ENCODE data around the gene DTNA. TPM values are rescaled to one million over a fixed set of nuclear protein-coding genes. Genes with fewer than 3 reads are reported as not detected.
"Not testable (repeated sequence)": the region's sequence is repeated elsewhere in the genome, so short reads cannot be mapped to it uniquely, and the experiment has no call there.

The DTNA gene
- total RNA-seq, 1 donor from 2014 or later: 94.5 TPM

DNA sequence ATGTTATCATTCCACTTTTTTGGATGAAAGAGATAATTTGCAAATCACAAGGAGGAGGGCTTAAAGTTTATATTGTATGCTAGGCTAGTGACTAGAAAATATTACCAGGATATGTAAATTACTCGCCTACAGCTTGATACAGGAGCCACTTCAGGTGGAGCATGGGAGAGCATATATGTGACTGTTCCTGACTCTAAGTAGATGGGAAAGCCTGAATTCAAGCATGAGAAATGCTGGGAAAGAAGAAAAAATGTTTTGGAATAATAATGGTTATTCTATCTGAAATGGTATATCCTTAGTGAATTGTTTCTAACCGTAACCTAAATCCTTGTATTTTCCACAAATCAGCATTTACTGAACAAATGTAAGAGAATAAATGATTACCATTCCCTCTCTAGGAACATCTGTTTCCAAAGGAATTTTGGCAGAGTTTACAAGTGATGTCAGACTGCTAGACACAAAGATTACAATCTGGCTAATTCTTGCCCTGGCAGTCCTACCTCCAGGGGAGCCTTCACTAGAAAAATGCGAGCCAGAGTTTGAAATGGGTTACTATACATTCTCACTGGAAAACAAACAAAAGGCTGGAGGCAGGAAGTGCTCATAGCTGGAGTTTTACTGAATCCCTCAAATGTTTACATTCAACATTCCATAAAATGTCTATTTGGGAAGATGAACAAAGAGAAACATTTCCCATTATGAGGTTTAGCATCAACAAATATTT, 201.7 kb downstream of the DTNA start:
- Histone ChIP-seq H3K9me3 (ENCODE audit: control insufficient read depth in 3 of 3, low read length in 3 of 3) (no peaks in the 10 kb centered on the region), H3K4me3 (ENCODE audit: low read length in 3 of 3) (no peak overlapping the region), H3K4me1 (ENCODE audit: control insufficient read depth in 3 of 3, insufficient read depth in 3 of 3, low read length in 3 of 3) (peaks cover 10 to 27% (median 11%) of the 10 kb centered on the region in 3 donors), H3K9ac (ENCODE audit: low read depth in 1 of 3, low read length in 3 of 3) (no peak overlapping the region), H3K27ac (ENCODE audit: low read depth, low read length) (peak overlapping the region; percentile 95), H3K36me3 (ENCODE audit: control insufficient read depth in 3 of 3, insufficient read depth in 3 of 3, low read length in 3 of 3) (no peaks in the 10 kb centered on the region), H3K27me3 (ENCODE audit: control insufficient read depth in 3 of 3, insufficient read depth in 3 of 3, low read length in 3 of 3) (no peaks in the 10 kb centered on the region)

DNA sequence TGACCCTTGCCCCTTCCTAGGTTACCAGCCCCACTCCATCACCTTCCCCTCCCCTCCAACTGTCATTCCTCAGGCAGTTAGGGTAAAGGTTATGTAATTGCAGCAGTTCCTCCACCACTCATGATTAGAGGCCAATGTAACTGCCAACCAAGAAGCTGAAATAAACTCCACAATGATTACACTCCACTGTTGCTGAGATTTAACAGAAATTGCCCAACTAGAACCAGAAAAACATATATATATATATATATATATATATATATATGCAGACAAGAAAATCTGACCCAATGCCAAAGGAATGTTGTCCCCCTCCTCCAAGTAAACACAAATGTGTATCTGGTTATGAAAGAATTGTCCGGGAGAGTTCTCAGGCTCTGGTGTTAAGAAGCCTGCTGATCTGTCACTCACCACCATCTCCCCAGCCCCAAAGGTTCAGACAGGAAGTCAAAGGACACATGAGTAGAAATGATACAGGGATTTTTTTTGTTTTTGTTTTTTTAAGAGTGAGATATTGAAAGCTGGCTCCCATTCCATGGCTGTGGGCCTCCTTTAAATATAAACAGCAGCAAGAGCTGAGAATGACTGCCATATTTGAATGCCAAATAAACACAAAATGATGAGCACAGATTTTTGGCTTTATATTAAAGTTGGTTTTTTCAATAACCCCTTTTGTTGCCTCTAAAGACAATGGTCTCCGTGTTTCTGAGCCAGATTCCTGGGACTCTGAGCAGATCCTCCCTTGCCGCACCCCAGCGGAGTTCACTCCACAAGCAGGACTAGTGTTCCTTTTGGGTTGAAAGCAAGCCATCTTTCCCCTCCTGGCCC, 204.0 kb downstream of the DTNA start:
- Histone ChIP-seq H3K9me3 (ENCODE audit: control insufficient read depth in 3 of 3, low read length in 3 of 3) (no peaks in the 10 kb centered on the region), H3K4me3 (ENCODE audit: low read length in 3 of 3) (no peak overlapping the region), H3K9ac (ENCODE audit: low read depth in 1 of 3, low read length in 3 of 3) (no peak overlapping the region), H3K27ac (ENCODE audit: low read depth, low read length) (no peak overlapping the region), H3K4me1 (ENCODE audit: control insufficient read depth in 3 of 3, insufficient read depth in 3 of 3, low read length in 3 of 3) (peaks cover 10 to 17% (median 10%) of the 10 kb centered on the region in 3 donors), H3K27me3 (ENCODE audit: control insufficient read depth in 3 of 3, insufficient read depth in 3 of 3, low read length in 3 of 3) (no peaks in the 10 kb centered on the region), H3K36me3 (ENCODE audit: control insufficient read depth in 3 of 3, insufficient read depth in 3 of 3, low read length in 3 of 3) (no peaks in the 10 kb centered on the region)

GRCh38 chr18:34915046-34915445, 204.9 kb downstream of the DTNA start:
- H3K27me3 ChIP-seq (ENCODE audit: control insufficient read depth in 3 of 3, insufficient read depth in 3 of 3, low read length in 3 of 3): no peaks in the 10 kb centered on the region
- no peak overlapping the region for H3K4me3 ChIP-seq (ENCODE audit: low read length in 3 of 3)
- no peaks in the 10 kb centered on the region for H3K36me3 ChIP-seq (ENCODE audit: control insufficient read depth in 3 of 3, insufficient read depth in 3 of 3, low read length in 3 of 3)

DNA sequence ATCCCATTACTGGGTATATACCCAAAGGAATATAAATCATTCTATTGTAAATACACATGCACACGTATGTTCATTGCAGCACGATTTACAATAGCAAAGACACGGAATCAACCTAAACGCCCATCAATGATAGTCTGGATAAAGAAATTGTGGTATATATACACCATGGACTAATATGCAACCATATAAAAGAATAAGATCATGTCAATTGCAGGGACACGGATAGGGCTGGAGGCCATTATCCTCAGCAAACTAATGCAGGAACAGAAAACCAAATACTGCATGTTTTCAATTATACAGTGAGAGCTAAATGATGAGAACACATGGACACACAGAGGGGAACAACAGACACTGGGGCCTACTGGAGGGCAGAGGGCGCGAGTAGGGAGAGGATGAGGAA, 206.4 kb downstream of the DTNA start:
- H3K27me3 ChIP-seq (ENCODE audit: control insufficient read depth in 3 of 3, insufficient read depth in 3 of 3, low read length in 3 of 3); H3K36me3 ChIP-seq (ENCODE audit: control insufficient read depth in 3 of 3, insufficient read depth in 3 of 3, low read length in 3 of 3); H3K4me1 ChIP-seq (ENCODE audit: control insufficient read depth in 3 of 3, insufficient read depth in 3 of 3, low read length in 3 of 3); H3K9ac ChIP-seq (ENCODE audit: low read depth in 1 of 3, low read length in 3 of 3); H3K27ac ChIP-seq (ENCODE audit: low read depth, low read length); H3K9me3 ChIP-seq (ENCODE audit: control insufficient read depth in 3 of 3, low read length in 3 of 3); H3K4me3 ChIP-seq (ENCODE audit: low read length in 3 of 3): not testable (repeated sequence)

More at GRCh38 chr18:34915046-34915445, 204.9 kb downstream of the DTNA start:
- Histone ChIP-seq H3K4me1 (ENCODE audit: control insufficient read depth in 3 of 3, insufficient read depth in 3 of 3, low read length in 3 of 3) (peaks cover 1 to 8% (median 3%) of the 10 kb centered on the region in 3 donors), H3K27ac (ENCODE audit: low read depth, low read length) (no peak overlapping the region), H3K9ac (ENCODE audit: low read depth in 1 of 3, low read length in 3 of 3) (no peak overlapping the region), H3K9me3 (ENCODE audit: control insufficient read depth in 3 of 3, low read length in 3 of 3) (no peaks in the 10 kb centered on the region)

GRCh38 chr18:34918856-34919255, 208.8 kb downstream of the DTNA start:
- no peaks in the 10 kb centered on the region for H3K27me3 ChIP-seq (ENCODE audit: control insufficient read depth in 3 of 3, insufficient read depth in 3 of 3, low read length in 3 of 3)
- no peaks in the 10 kb centered on the region for H3K4me1 ChIP-seq (ENCODE audit: control insufficient read depth in 3 of 3, insufficient read depth in 3 of 3, low read length in 3 of 3)
- H3K9ac ChIP-seq (ENCODE audit: low read depth in 1 of 3, low read length in 3 of 3): no peak overlapping the region
- no peak overlapping the region for H3K4me3 ChIP-seq (ENCODE audit: low read length in 3 of 3)
- H3K27ac ChIP-seq (ENCODE audit: low read depth, low read length): no peak overlapping the region
- no peaks in the 10 kb centered on the region for H3K9me3 ChIP-seq (ENCODE audit: control insufficient read depth in 3 of 3, low read length in 3 of 3)
- peaks cover 0 to 2% (median 0%) of the 10 kb centered on the region in 3 donors for H3K36me3 ChIP-seq (ENCODE audit: control insufficient read depth in 3 of 3, insufficient read depth in 3 of 3, low read length in 3 of 3)

DNA sequence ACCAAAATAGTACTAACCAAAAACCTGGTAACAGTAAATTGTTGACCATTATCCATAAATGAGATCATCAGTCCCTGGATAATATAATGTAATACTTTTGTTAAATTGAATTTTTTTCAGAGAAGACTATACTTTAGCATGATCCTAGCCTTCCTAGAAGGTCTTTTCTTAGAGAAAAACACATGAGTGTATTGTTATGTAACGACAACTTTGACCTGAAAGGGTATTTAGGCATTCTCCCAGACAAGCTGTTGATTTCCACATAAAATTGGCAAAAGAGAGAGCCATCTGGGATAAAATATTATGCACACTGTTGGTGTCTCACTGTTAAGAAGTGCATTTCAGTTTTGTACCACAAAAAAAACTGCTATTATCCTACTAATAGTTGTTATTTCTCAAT, 211.1 kb downstream of the DTNA start:
- Histone ChIP-seq H3K9ac (ENCODE audit: low read depth in 1 of 3, low read length in 3 of 3) (no peak overlapping the region), H3K27ac (ENCODE audit: low read depth, low read length) (no peak overlapping the region), H3K27me3 (ENCODE audit: control insufficient read depth in 3 of 3, insufficient read depth in 3 of 3, low read length in 3 of 3) (no peaks in the 10 kb centered on the region), H3K4me3 (ENCODE audit: low read length in 3 of 3) (no peak overlapping the region), H3K36me3 (ENCODE audit: control insufficient read depth in 3 of 3, insufficient read depth in 3 of 3, low read length in 3 of 3) (peaks cover 0 to 6% (median 0%) of the 10 kb centered on the region in 3 donors), H3K9me3 (ENCODE audit: control insufficient read depth in 3 of 3, low read length in 3 of 3) (no peaks in the 10 kb centered on the region), H3K4me1 (ENCODE audit: control insufficient read depth in 3 of 3, insufficient read depth in 3 of 3, low read length in 3 of 3) (no peaks in the 10 kb centered on the region)

DNA sequence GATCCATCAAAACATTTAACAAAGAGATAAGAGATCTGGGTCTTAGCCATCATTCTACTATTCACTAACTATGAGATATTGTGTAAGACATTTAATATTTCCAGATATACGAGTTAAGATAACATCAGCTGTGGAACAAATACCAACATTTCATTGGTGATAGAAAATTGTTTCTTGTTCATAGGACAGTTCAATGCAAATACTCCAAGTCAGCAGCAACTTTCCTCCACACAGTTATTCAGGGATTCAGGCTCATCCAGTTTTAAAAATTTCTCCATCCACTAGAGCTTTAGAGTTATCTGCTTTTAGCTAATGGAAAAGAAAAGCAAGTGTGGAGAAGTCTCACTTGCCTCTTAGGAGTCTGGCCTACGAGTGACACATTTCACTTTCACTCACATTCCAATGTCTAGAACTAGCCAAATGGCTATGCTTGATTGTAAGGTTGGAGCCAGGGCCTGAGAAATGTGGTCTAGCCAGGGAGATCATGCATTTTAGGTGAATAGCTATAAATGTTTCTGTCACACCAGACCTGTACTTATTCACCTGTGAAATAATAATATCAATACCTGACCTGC, 211.8 kb downstream of the DTNA start:
- no peaks in the 10 kb centered on the region for H3K9me3 ChIP-seq (ENCODE audit: control insufficient read depth in 3 of 3, low read length in 3 of 3)
- H3K36me3 ChIP-seq (ENCODE audit: control insufficient read depth in 3 of 3, insufficient read depth in 3 of 3, low read length in 3 of 3): peaks cover 0 to 6% (median 0%) of the 10 kb centered on the region in 3 donors
- no peaks in the 10 kb centered on the region for H3K27me3 ChIP-seq (ENCODE audit: control insufficient read depth in 3 of 3, insufficient read depth in 3 of 3, low read length in 3 of 3)
- H3K9ac ChIP-seq (ENCODE audit: low read depth in 1 of 3, low read length in 3 of 3): no peak overlapping the region
- no peak overlapping the region for H3K4me3 ChIP-seq (ENCODE audit: low read length in 3 of 3)
- no peak overlapping the region for H3K27ac ChIP-seq (ENCODE audit: low read depth, low read length)
- no peaks in the 10 kb centered on the region for H3K4me1 ChIP-seq (ENCODE audit: control insufficient read depth in 3 of 3, insufficient read depth in 3 of 3, low read length in 3 of 3)

GRCh38 chr18:34922594-34922993, 212.5 kb downstream of the DTNA start:
- H3K36me3 ChIP-seq (ENCODE audit: control insufficient read depth in 3 of 3, insufficient read depth in 3 of 3, low read length in 3 of 3); H3K4me3 ChIP-seq (ENCODE audit: low read length in 3 of 3); H3K9ac ChIP-seq (ENCODE audit: low read depth in 1 of 3, low read length in 3 of 3); H3K4me1 ChIP-seq (ENCODE audit: control insufficient read depth in 3 of 3, insufficient read depth in 3 of 3, low read length in 3 of 3); H3K27me3 ChIP-seq (ENCODE audit: control insufficient read depth in 3 of 3, insufficient read depth in 3 of 3, low read length in 3 of 3); H3K9me3 ChIP-seq (ENCODE audit: control insufficient read depth in 3 of 3, low read length in 3 of 3); H3K27ac ChIP-seq (ENCODE audit: low read depth, low read length): not testable (repeated sequence)

DNA sequence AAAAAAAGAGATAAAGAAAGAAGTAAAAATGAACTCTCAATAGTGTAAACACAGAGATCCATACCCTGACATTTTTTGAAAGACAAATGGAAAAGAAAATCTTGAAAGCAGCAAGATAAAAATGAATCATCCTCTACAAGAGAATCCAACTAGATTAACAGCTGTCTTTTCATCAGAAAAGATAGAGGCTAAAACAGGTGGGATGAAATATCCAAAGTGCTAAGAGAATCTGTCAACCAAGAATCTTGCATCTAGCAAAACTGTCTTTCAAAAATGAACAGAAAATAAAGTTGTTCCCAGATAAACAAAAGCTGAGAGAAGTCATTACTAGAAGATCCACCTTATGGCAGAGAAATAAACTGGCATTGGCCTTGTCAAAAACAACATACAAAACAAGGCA, 213.8 kb downstream of the DTNA start:
- Histone ChIP-seq H3K9me3 (ENCODE audit: control insufficient read depth in 3 of 3, low read length in 3 of 3) (no peaks in the 10 kb centered on the region), H3K4me1 (ENCODE audit: control insufficient read depth in 3 of 3, insufficient read depth in 3 of 3, low read length in 3 of 3) (peaks cover 0 to 3% (median 0%) of the 10 kb centered on the region in 3 donors), H3K27me3 (ENCODE audit: control insufficient read depth in 3 of 3, insufficient read depth in 3 of 3, low read length in 3 of 3) (no peaks in the 10 kb centered on the region), H3K36me3 (ENCODE audit: control insufficient read depth in 3 of 3, insufficient read depth in 3 of 3, low read length in 3 of 3) (peaks cover 0 to 8% (median 0%) of the 10 kb centered on the region in 3 donors), H3K9ac (ENCODE audit: low read depth in 1 of 3, low read length in 3 of 3) (no peak overlapping the region), H3K4me3 (ENCODE audit: low read length in 3 of 3) (no peak overlapping the region), H3K27ac (ENCODE audit: low read depth, low read length) (no peak overlapping the region)

- no peak overlapping the region for H3K9ac ChIP-seq (ENCODE audit: low read depth in 1 of 3, low read length in 3 of 3)
- no peak overlapping the region for H3K27ac ChIP-seq (ENCODE audit: low read depth, low read length)
Measured at GRCh38 chr18:34926683-34927082, 216.6 kb downstream of the DTNA start.

More at GRCh38 chr18:34926683-34927082, 216.6 kb downstream of the DTNA start:
- Histone ChIP-seq H3K27me3 (ENCODE audit: control insufficient read depth in 3 of 3, insufficient read depth in 3 of 3, low read length in 3 of 3) (no peaks in the 10 kb centered on the region), H3K4me3 (ENCODE audit: low read length in 3 of 3) (no peak overlapping the region), H3K36me3 (ENCODE audit: control insufficient read depth in 3 of 3, insufficient read depth in 3 of 3, low read length in 3 of 3) (peaks cover 0 to 6% (median 0%) of the 10 kb centered on the region in 3 donors), H3K4me1 (ENCODE audit: control insufficient read depth in 3 of 3, insufficient read depth in 3 of 3, low read length in 3 of 3) (peaks cover 0 to 5% (median 0%) of the 10 kb centered on the region in 3 donors), H3K9me3 (ENCODE audit: control insufficient read depth in 3 of 3, low read length in 3 of 3) (no peaks in the 10 kb centered on the region)
